Measurements from ENCODE around the gene MEF2C.

MEF2C gene

GRCh38 chr5:88826646-88827585 lies 56.1 kb downstream of the MEF2C start:
- peak; percentile 59 for DNase-seq

GRCh38 chr5:88825584-88826315 lies 57.2 kb downstream of the MEF2C start:
- DNase-seq: no peak

- DNase-seq: peak; percentile 59
Observed at GRCh38 chr5:88824892-88825583, 57.9 kb downstream of the MEF2C start.

DNA sequence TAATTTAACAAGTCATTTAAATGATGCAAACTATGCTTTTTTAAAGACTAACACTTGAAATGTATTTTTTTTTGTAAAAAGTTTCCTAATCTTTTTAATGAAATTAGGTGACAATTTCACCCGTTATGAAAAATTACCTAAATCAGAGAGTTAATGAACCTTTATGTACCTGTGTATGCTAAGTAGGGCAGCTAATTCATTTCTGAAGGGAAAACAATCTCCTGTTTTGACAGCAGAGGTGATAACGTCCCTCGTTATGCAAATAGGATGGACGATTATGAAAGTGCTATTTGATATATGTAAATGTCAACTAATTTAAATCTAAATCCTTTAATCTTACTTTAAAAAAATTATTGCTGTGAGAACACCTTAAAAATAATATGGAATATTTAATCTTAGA lies 58.8 kb downstream of the MEF2C start:
- DNase-seq: no peak

GRCh38 chr5:88823201-88823600 lies 59.8 kb downstream of the MEF2C start:
- DNase-seq: no peak

GRCh38 chr5:88821161-88821560 lies 61.8 kb downstream of the MEF2C start:
- no peak for DNase-seq

DNA sequence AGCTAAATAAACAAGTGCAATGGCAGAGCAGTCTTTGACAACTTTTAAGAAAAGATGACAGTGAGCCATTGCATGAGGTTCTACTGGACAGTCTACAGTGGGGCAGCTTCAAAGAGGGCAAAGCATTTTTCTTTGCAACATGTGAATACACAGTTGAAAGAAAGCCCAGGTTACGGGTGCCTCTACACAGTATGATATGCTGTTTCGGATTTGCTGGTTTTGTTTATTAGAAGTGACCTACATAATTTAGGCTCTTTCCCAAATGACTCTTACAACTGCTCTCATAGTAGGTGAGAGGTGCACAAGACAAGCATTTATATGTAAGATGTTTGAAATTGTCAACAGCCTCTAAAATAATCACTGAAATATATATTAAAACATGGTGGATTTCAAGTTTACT lies 62.4 kb downstream of the MEF2C start:
- no peak for DNase-seq

GRCh38 chr5:88819301-88819999 lies 63.5 kb downstream of the MEF2C start:
- DNase-seq: no peak

- no peak for DNase-seq
Observed at GRCh38 chr5:88818296-88818695, 64.7 kb downstream of the MEF2C start.

DNA sequence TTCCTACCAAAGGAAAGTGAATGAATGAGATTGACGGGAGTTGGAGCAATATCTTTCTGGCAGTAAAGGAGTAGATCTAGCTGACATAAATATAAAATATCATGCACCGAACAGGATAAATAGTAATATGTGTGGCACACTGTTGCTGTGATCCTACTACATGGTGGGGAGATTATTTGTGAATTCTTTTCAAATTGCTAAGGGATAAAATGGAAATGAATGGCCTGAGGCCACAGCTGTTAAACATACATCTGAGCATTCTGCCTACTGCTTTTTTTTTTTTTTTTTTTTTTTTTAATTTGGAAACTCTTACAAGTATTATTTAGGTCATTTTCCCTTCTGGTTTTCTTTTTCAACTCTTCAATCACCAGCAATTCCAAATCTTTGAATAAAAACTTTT lies 66.8 kb downstream of the MEF2C start:
- DNase-seq: no peak

- no peak for DNase-seq
Observed at GRCh38 chr5:88815050-88815789, 67.8 kb downstream of the MEF2C start.

DNA sequence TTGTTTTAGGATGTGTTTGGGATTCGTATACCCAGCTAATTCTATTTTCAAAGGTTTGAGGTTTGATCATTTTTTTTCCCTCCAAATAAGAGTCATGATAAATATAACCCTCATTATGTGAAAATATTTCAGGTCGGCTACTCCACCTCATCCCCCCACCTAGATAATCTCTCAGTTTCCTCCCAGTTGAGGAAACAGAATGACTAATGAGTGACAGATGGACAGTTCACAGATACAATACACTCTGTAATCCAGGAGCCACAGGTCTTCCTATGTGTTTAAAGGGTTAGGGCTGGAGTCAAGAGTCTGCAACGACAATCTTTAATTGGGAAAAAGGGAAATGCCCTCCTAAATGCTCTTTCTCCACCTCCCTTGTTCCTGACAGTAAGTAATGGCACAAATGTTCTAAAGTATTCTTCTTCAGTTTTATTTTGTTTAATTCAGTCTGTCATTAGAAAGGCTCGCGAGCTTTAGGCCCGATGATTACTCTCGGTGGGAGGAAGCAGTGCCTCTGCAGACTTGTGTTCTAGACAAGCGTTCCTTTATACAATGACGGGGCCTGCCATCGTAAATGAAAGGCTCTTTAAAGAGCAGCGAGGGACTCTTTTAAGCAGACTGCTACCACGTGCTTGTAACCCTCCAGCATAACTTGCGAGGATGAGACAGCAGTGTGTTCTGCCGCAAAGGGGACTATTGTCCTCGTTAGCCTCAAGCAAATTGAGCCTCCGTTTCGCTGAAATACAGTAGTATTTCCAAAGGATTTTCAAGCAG lies 69.0 kb downstream of the MEF2C start:
- DNase-seq: no peak

DNA sequence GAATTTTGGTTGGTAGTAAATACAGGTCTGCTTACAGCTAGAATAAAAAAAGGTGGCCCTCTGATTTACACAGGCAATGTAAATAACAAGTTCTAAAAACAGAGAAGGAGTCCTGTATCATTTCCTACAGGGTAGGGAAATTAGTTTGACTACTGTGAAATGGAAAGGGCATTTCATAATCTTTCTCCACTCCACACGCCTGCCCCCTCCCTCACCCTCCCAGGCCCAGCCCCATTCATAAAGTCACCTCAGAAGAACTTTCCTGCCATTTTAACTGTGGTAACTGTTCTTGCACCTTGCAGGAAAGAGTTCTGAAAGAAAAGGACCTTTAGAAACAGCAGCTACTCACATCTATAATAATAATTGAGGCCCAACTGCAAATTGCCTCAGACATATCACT lies 69.7 kb downstream of the MEF2C start:
- DNase-seq: no peak

GRCh38 chr5:88808153-88808552 lies 74.8 kb downstream of the MEF2C start:
- DNase-seq: no peak

GRCh38 chr5:88807327-88807726 lies 75.7 kb downstream of the MEF2C start:
- DNase-seq: no peak

GRCh38 chr5:88806338-88806737 lies 76.6 kb downstream of the MEF2C start:
- no peak for DNase-seq

- no peak for DNase-seq
Observed at GRCh38 chr5:88805151-88805784, 77.7 kb downstream of the MEF2C start.

DNA sequence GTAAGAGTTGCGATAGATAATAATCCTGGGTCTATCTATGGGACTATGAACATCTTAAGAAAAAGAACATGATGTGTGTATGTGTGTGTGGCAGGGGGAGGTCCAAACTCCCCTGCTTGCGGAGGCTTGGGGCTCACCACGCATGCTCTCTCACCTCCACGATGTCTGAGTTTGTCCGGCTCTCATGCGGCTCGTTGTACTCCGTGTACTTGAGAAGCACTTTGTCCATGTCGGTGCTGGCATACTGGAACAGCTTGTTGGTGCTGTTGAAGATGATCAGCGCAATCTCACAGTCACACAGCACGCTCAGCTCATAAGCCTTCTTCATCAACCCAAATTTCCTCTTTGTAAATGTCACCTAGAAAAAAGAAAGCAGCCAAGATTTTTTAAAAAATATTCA lies 78.5 kb downstream of the MEF2C start:
- no peak for DNase-seq

DNA sequence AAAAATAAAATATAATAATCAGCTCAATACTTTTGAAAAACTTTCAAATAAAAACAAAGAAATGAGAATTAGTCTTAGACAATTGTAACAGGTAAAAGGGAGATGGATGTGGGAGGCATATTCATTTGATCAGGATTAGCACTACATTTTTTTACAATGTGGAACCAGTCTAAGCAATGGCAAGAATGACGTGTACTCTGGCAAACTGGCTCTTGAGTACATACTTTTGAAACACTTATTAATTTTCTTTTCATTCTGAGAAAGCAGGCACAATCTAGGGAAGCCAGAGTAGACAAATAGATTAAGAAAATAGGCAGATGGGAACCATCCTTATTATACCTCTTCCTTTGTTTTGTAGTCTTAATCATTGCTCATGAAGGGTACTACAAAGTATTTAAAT lies 79.7 kb downstream of the MEF2C start:
- DNase-seq: no peak

DNA sequence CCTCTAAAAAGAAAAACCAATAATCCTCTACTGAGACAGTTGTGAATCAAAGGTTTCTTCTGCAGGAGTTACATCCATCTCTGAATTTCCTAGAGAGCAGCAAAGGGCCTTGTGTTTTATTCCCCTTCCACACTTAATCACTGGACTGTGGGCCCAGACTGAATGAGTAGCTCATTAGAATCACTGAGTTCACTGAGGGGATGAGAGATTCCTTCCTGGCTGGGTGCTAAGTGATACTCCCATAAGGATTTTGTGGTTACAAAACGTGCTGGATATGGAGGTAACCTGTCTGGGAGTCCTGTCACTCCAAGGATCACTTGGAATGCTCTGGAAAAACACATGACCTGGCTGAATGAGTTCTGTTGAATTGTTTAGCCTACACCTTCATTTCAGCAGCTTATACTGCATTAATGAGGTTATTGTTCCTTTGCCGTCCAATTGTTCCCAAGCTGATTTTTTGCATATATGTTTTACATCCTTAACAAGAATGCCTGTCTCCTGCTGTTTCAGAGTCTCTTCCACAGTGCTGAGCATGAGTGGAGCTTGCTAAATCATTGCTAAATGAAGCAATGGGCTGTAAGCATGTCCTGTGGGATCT lies 82.9 kb downstream of the MEF2C start:
- DNase-seq: no peak

Measured in fibroblast of skin of back (primary cell).